NCI-H2196 treated with DMSO at 0.1 percent for 48 hours (cell line): ENCODE data around the gene COL6A3.
"Not testable (repeated sequence)": the region's sequence is repeated elsewhere in the genome, so short reads cannot be mapped to it uniquely, and the experiment has no call there.

Experiments used
- DNase-seq: peaks from one replicate; lab custom pipeline; 2025; ENCODE audit not compliant: unreplicated experiment; lab: John Stamatoyannopoulos, UW

Gene COL6A3

DNA sequence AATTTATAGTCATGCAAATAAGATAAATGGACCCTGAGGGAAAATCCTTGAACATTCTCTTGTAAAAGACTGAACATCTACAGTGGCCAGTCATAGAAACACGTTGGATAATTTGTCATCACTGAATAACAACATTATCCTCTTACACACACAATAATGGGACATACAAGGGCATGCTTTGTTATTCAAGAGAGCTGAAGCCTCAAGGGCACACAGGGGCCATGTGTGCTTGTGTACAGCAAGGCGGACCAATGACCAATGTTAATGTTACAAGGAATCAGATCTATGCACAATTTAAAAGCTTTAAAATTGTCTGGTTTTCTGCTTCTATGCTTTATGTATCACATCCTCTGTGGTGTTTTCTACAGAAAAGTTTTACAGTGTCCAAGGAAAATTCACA, 23.7 kb downstream of the COL6A3 start:
- no peak for DNase-seq

DNA sequence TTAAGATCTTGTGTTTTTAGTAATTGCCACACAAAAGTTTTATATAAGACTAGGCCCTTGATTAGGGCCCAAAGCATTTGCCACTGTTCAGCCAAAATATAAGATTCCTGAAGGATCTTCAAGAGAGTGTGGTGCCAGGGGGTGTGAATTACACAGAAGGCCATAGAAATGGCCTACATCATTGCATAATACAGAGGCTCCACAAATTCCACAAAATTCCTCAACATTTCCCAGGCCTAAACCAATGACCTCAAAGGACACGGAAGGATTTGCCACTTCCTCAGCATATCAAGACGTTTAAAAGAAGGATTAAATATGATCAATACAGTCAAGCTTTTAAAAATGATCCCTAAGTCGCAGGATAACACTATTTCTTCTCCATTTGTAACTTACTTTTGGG, 24.1 kb downstream of the COL6A3 start:
- no peak for DNase-seq

DNA sequence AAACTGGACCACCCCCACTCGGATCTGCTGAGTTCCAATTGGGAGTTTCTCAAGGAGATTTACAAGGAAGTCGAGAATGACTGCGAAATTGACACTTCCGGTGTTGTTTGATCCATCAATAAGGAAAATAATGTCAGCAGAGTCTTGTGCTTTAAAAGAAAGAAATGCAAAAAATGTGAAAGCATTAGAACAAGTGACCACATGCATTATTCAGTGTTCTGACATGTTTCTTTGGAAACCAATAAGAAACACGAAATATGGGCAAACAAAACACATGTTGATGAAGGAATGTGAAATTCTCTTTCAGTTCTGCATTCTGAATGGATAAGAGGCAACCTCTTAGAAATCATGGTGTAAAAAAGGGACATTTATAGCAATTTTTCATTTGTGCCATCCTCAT, 25.9 kb downstream of the COL6A3 start:
- no peak for DNase-seq

DNA sequence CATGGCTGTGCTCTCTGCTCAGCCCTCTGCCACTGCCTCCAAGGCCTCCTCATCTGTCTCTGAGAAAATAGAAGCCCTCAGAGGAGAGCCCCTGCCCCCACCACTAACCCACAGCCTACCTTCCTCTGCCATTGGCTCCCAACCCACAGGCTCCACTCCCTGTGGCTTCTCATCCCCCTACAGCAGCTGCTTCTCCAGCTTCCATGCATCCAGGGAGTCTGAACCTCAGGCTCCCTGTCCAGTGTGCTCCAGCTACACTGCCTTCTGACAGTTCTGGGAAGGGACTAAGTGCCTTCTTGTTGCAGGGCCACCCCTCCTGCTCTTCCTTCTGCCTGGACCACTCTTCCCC, 29.3 kb downstream of the COL6A3 start:
- DNase-seq = no peak

DNA sequence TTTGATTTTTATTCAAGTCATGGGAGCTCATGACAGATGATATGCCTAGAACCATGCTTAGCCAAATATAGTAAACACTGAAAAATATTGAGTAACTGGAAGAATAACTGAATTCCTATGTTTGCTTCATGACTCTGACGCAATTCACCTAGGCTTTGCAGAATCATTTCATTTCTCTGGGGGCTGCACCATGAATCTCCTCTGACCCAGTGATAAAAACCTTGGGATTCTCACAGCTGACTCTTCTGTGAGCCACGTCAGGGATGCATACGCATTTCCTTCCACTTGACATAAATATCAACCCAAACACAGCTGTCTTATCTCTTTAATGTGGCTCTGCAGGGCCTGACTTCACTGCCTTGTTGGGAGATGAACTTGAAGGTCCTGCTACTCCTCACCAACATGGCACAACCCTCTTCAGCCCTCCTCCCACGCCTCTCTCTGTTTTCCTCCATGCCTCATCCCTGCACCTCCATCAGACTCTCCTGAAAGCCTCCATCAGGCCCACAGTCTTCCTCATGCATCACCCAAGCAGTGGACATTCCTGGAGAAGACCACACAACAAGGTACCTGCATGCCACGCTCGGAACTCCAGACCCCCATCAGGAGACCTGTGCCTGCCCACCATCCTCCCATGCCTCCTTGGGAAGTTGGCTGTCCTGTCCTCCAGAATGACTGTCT, 29.8 kb downstream of the COL6A3 start:
- DNase-seq = no peak

DNA sequence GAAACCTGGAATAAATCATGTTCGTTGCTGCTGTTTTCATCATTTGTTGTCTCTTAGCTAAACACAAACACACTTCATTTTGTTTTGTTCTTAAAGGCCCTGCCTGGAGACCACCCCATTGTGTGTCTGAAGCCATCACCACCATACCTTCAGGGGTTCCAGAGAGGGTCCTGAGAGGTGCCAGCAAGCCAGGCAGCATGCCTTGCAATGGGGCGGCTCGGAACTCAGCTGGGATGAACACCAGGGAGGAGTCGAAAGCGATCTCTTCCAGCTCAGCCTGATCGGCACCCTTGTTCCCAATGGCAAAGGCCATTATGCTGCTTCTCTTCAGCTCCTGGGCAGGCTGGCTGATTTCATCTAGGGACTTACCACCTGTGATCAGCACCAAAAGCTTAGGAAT, 33.2 kb downstream of the COL6A3 start:
- no peak for DNase-seq

DNA sequence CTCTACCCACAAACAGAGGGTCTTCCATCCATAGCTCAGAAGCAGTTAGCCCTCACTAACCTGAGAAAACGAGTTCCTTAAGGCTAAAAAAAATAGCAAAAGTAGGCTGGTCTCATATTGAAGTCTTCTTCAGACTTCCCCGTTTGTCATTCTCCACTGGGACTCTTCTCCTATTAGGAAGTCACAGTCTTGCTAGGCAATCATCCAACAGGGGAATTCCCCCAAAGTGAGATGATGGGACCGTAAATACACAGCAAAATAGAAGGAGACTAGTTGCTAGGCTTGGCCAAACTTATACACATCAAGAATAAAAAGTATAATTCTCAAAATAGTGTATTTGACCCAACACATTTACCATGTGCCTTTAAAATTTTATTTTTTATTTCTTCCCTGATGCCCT, 34.3 kb downstream of the COL6A3 start:
- DNase-seq = no peak

DNA sequence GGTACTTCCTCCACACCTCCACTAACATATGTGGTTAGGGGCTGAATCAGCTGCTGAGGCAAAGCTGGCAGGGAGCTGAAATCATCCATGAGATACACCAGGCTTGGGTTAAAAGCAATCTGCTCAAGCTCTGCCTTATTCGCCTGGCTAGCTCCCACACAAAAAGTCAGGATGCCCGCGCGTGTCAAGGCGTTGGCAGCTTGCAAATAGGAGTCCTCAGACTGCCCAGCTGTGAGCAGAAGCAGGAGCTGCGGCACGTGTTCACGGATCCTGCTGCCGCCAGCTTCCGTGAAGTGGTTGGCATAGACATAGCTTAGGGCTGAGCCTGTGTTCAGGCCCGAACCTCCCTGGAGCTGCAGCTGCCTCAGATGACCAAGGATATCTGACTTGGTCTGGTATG, 35.3 kb downstream of the COL6A3 start:
- DNase-seq = no peak

DNA sequence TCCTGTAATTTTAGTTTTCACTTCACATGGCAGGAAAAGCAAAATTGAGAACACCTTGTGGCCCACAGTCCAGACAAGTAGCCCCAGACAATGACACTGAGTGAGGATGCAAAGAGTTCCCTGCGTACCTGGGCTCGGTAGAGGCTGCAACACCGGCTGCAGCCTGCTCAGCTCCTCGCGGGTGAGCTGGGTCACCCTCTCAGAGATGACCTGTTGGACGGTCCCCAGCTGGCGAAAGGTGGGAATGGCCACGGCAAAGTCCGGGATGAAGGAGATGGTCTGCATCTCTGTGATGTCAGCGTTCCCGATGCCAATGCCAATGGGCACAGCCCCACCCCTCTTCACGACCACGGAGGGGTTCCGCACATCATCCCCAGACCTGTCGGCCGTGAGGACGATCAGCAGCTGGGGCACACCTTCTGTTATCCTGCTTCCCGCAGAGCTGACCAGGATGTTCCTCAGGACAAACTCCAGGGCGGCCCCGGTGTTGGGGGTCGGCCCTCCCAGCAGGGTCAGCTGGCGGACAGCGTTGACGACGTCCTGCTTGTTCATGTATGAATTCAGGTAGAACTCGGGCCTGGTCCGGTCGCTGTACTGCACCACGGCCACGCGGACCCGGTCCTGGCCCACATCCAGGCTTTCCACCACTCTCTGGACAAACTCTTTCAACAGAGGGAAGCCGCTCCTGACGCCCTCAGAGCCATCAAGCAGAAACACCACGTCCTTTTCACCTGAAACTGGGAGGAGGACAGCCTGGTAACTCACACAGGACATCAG, 39.5 kb downstream of the COL6A3 start:
- DNase-seq = no peak

DNA sequence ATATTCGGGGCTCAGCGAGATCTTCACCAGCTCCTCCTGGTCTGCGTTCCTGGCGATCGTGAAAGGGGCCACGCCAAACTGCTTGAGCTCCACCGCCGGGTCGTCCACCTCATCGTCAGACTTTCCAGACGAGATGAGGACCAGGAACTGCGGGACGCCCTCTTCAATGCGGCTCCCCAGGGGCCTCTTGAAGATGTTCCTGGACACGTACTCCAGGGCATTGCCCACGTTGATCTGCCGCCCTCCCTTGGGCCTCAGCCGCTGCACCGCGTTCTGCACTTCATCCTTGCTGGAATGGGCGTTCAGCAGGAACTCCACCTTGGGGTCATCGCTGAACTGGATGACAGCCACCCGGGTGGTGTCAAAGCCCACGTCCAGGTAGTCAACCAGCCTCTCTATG, 42.1 kb downstream of the COL6A3 start:
- no peak for DNase-seq

DNA sequence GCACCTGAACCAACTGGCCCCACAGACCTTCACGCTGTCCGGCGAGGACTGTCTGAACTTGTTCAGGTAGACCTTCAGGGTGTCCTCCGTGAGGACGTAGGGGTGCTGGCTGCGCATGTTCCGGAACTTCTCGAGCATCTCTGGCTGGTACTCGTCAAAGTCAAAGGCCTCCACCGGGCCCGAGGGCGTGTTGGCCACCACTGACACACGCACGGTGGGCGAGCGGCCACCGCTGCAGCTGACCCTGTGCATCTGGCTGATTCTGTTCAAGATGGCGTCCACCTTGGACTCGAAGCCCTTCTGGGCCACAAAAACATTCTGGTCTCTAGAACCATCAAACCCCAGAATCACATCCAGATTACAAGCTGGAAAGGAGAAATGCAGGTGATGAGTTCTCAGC, 48.3 kb downstream of the COL6A3 start:
- no peak for DNase-seq

DNA sequence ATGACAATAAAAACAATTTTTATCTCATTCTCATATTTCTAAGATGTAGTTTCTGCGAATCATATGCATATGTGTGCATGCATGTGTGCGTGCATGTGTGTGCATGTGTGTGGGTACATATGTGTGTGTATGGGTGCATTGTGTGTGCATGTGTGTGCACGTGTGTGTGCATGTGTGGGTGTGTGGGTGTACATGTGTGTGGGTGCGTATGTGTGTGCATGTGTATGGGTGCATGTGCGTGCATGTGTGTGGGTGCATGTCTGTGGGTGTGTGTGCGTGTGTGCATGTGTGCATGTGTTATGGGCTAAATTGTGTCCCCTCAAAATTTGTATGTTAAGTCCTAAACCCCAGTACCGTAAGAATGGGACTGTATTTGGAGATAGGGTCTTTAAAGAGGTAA, 49.3 kb downstream of the COL6A3 start:
- no peak for DNase-seq

DNA sequence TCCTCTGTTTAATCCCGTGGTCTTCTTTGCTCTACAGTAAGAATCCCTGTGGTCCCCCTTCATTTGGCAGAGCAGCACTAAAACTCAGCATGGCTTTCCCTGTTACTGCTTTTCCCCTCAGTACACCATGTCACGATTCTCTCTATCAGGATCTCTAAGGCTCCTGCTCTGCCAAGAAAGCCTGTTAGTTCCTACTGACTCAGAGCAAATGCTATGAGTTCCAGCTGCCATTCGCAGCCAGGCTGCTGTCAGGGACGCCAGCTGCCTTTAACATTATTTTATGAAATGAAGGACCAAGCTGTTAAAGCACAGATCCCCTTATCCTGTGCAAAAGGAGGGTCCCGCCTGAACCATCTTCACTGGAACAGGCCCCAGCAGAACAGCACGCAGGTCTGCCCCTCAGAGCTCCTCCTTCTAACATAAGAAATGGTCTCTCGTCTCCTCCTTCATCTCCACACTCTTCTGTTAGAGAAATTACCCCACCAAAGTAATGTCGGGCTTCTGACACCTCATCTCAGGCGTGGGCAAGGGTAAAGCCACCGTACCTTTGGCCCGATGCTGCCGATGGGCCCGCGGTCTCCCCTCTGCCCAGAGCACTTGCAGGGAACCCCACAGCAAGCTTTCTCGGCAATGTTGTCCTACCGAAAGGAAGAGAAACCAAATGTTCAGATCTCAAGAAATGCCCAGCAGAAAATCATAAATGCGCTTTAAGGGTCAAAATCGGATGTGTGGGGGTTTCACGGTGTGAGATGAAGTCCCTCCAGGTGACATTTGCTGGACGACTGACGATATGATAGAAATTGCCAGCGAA, 52.6 kb downstream of the COL6A3 start:
- no peak for DNase-seq

DNA sequence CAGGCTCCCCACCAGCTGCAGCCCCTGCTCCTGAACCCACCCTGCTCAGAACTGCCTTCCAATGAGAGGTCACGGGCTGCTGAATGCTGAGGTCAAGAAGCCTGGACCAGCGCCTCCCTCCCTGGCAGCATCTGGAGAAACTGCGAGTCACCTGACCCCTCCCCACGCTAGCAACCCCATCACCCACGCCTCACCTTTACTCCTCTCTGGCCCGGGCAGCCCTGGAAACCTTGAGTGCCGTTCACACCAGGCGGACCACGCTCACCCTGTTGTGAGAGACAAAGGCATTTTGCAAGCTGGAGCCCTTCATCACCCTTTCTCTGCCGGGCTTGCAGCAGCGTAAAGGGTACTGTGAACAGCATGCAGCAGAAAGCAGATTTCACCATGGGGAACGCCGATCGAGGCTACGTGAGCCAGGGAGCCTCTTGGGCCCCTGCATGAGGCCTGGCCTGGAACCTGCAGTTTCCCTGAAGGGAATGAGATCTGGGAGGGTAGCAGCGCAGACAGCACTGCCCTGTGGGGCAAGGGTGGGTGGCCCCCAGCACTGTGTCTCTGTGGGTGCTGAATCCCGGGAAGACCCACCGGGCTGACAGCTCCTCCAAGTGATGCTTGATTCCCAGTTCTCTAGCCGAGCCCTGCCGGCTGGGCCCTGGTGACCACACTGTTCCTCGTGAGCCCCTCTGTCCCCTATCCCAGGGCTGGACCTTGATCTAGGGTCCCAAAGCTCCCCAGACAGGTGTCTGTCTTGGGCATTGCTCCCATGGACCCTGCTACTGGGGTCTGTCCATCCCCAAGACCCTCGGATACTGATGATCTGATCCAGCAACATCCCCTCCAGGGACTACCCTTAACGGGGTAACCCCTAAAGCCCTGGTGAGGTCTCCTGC, 53.8 kb downstream of the COL6A3 start:
- DNase-seq = no peak

DNA sequence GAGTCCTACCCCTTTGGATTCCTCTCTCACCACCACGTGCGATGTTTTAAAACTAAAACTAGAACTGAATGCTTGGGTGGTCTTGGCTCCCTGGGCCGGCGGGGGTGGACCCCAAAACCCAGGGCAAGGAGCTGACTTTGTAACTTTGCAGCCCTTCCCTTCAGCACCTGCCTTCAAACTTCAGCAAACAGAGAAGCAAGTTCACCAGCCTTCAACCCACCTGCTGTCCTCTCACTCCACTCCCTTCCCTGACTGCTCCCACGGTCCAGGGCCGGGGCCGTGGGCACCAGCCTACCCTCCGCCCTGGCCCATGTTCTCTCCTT, 54.5 kb downstream of the COL6A3 start:
- DNase-seq = no peak

DNA sequence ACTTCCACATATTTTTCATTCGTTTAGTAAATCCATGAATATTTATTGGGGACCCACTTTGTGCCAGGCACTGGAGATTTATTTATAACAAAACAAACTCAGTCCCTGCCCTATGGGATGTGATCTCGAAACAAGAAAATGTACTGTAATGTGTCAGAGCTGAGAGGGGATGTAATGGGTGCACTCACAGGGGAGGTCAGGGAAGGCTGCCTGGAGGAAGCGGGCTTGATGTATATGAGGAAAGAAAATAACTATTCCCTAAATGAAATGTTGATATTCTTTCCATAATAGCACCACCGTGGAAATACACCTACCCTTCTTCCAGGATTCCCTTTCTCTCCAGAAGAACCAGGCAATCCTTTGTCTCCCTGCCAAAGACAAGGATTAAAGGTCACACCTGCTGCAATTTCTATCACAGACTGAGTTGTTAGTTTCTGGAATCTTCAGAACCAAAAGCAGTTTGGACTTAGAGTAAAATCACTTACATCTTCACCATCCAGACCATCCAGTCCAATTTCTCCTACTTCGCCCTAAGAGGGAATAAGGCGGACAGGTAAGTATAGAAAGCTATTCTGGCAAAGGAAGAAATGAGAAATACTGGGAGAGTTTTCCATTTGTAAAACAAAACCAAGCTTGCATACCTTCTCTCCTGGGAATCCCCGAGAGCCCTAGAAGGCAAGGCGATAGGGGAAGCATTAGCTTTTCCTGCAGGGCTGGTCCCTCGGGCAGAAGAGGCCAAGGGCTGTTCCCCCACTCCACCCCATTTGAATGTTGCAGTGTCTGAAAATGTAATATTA, 55.0 kb downstream of the COL6A3 start:
- no peak for DNase-seq

DNA sequence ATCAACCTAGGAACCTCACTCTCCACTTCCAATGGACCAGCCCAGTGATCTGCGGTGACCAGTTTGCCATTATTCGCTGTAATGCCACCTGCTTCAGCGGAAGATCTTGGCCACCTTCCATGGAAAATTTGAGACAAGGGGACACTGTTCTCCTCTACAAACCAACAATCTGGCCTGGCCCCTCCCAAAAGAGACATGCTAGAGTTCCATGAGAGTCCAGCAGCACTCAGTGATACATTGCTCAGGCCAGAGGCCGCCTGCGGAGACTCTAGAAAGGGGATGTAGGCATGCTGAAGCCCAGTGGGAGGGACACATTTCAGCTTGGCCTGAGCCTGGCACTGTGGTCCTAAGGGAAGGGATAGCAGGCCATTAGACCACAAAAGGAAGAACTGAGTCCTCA, 58.3 kb downstream of the COL6A3 start:
- DNase-seq = no peak

DNA sequence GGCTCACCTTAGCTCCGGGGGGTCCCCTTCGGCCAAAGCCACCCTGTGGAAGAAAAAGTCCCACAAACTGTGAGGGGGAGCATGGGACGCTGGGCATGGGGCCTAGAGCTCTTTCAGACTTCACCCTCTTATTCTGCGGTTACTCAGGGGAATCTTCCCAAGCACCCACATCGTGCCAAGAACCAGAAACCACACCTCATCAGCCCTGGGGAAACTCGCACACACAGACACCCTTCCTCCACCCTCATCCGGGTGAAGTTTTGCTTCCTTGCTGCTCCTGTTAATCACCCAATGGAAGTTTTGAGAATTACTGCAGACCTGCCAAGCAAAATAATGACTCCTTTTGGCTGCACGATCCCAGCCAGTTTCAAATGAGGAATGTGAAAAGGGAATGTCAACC, 59.1 kb downstream of the COL6A3 start:
- DNase-seq = no peak

DNA sequence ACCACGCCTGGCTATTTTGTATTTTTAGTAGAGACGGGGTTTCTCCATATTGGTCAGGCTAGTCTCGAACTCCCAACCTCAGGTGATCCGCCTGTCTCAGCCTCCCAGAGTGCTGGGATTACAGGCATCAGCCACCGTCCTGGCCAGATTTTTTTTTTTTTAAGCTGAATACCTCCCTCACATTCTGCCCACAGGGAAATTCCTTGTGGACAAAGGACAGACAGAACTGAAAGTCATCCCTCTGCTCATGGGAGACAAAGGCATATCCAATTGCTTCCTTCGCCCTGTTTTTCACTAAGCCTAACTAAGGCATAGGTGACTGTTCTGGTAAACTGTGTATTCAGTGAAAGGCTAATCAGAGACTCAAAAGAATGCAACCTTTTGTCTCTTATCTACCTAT, 59.8 kb downstream of the COL6A3 start:
- DNase-seq = not testable (repeated sequence)

DNA sequence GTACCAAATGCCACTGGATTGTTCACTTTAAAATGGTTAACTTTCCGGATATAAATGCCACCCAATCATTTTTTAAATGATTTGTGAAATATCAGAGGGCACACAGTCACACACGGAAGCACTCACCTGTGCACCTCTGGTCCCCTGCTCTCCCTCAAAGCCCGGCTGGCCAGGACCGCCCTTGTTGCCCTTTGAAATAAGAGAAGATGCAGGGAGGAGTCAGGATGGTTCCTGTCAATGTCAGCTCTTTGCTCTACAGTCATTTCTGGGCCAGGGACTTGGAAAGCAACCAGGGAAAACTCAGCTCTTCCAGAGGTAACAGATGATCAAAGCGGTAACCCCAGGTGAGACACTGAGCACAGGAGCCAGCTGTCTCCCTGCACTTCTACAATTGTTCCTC, 60.7 kb downstream of the COL6A3 start:
- no peak for DNase-seq
